H9 (cell line): Measurements from ENCODE around the gene IL1RAP. TPM values are rescaled to one million over a fixed set of nuclear protein-coding genes. Genes with fewer than 3 reads are reported as not detected.

Source experiments
- DNase-seq: peaks from one replicate; pipeline ENCODE4 v3.0.0-alpha.2; 2017
- H2AFZ ChIP-seq: one replicate; pipeline ENCODE4 v1.6.1; 2013; ENCODE audit warnings: mild to moderate bottlenecking, low read length, control low read depth, moderate library complexity
- H2AK5ac ChIP-seq: 2 replicates; pipeline ENCODE4 v1.6.1; 2013; ENCODE audit warnings: low read length, control low read depth, mixed read lengths; ENCODE audit not compliant: insufficient read length
- H2BK120ac ChIP-seq: one replicate; pipeline ENCODE4 v1.6.1; 2013; ENCODE audit warnings: low read depth, mild to moderate bottlenecking, low read length, control low read depth, inconsistent platforms; ENCODE audit not compliant: poor library complexity, severe bottlenecking
- H2BK12ac ChIP-seq: 2 replicates; pipeline ENCODE4 v1.6.1; 2013; ENCODE audit warnings: low read length, control low read depth, mixed read lengths, low read depth; ENCODE audit not compliant: insufficient read length
- H2BK15ac ChIP-seq: 2 replicates; pipeline ENCODE4 v1.6.1; 2013; ENCODE audit warnings: low read depth, low read length, control low read depth
- H2BK20ac ChIP-seq: one replicate; pipeline ENCODE4 v1.6.1; 2013; ENCODE audit warnings: low read depth, mild to moderate bottlenecking, low read length, control low read depth, inconsistent platforms; ENCODE audit not compliant: poor library complexity, severe bottlenecking
- H2BK5ac ChIP-seq: 2 replicates; pipeline ENCODE4 v1.6.1; 2013; ENCODE audit warnings: low read length, control low read depth, mixed read lengths; ENCODE audit not compliant: insufficient read length
- H3K14ac ChIP-seq: 2 replicates; pipeline ENCODE4 v1.6.1; 2013; ENCODE audit warnings: low read length, control low read depth; ENCODE audit not compliant: insufficient read depth
- H3K18ac ChIP-seq: 2 replicates; pipeline ENCODE4 v1.6.1; 2013; ENCODE audit warnings: low read depth, mild to moderate bottlenecking, mixed read lengths, low read length, control low read depth; ENCODE audit not compliant: insufficient read length
- H3K23ac ChIP-seq: 2 replicates; pipeline ENCODE4 v1.6.1; 2013; ENCODE audit warnings: low read length, control low read depth, mixed read lengths, low read depth; ENCODE audit not compliant: insufficient read length
- H3K23me2 ChIP-seq: 2 replicates; pipeline ENCODE4 v1.6.1; 2013; ENCODE audit warnings: low read depth, mild to moderate bottlenecking, mixed read lengths, low read length, control low read depth; ENCODE audit not compliant: insufficient read length, poor library complexity, severe bottlenecking
- H3K27ac ChIP-seq: 2 replicates; pipeline ENCODE4 v1.5.1; 2013; ENCODE audit warnings: low read length, control low read depth, mixed read lengths, low read depth; ENCODE audit not compliant: insufficient read length
- H3K27me3 ChIP-seq: 2 replicates; pipeline ENCODE4 v1.6.1; 2013; ENCODE audit warnings: low read length, control low read depth, inconsistent platforms; ENCODE audit not compliant: insufficient read depth
- H3K4ac ChIP-seq: 2 replicates; pipeline ENCODE4 v1.6.1; 2013; ENCODE audit warnings: low read depth, mild to moderate bottlenecking, control low read depth, inconsistent platforms, low read length, moderate library complexity
- H3K4me1 ChIP-seq: 2 replicates; pipeline ENCODE4 v1.6.1; 2013; ENCODE audit warnings: low read length, control low read depth, inconsistent platforms; ENCODE audit not compliant: insufficient read depth
- H3K4me2 ChIP-seq: 2 replicates; pipeline ENCODE4 v1.6.1; 2013; ENCODE audit warnings: low read length, control low read depth, mixed read lengths; ENCODE audit not compliant: insufficient read length, insufficient read depth
- H3K56ac ChIP-seq: 2 replicates; pipeline ENCODE4 v1.6.1; 2013; ENCODE audit warnings: low read depth, mild to moderate bottlenecking, mixed read lengths, low read length, control low read depth; ENCODE audit not compliant: insufficient read length
- H3K79me1 ChIP-seq: 2 replicates; pipeline ENCODE4 v1.6.1; 2013; ENCODE audit warnings: low read depth, mild to moderate bottlenecking, moderate library complexity, low read length, control low read depth, inconsistent platforms; ENCODE audit not compliant: insufficient read depth, poor library complexity, severe bottlenecking
- H3K79me2 ChIP-seq: 2 replicates; pipeline ENCODE4 v1.6.1; 2013; ENCODE audit warnings: low read length, control low read depth, inconsistent platforms; ENCODE audit not compliant: insufficient read depth
- H3K9ac ChIP-seq: 2 replicates; pipeline ENCODE4 v1.6.1; 2013; ENCODE audit warnings: low read length, control low read depth, mixed read lengths; ENCODE audit not compliant: insufficient read length; ENCODE audit errors: extremely low read depth
- H3K9me3 ChIP-seq: one replicate; pipeline ENCODE4 v1.6.1; 2013; ENCODE audit warnings: low read depth, low read length, inconsistent platforms; ENCODE audit not compliant: control insufficient read depth
- H3T11ph ChIP-seq: one replicate; pipeline ENCODE4 v1.6.1; 2013; ENCODE audit warnings: mild to moderate bottlenecking, low read length, control low read depth, inconsistent platforms
- H4K20me1 ChIP-seq: one replicate; pipeline ENCODE4 v1.6.1; 2013; ENCODE audit not compliant: control insufficient read depth, insufficient read length, insufficient read depth
- H4K5ac ChIP-seq: 2 replicates; pipeline ENCODE4 v1.6.1; 2013; ENCODE audit warnings: low read depth, mild to moderate bottlenecking, mixed read lengths, low read length, control low read depth; ENCODE audit not compliant: insufficient read length
- H4K8ac ChIP-seq: replicated peaks from 2 replicates; pipeline ENCODE4 v1.6.1; 2013; ENCODE audit warnings: low read length, control low read depth, mixed read lengths, low read depth; ENCODE audit not compliant: insufficient read length
- H4K91ac ChIP-seq: 2 replicates; pipeline ENCODE4 v1.6.1; 2013; ENCODE audit warnings: low read depth, mild to moderate bottlenecking, moderate library complexity, mixed read lengths, low read length, control low read depth; ENCODE audit not compliant: insufficient read length
- H3K27ac Mint-ChIP-seq, 3 experiments: 2 replicates in 2 of 3; 3 replicates in 1 of 3; pipeline ENCODE4 v1.8.0; 2020 to 2021; ENCODE audit warnings: mixed read lengths in 3 of 3, mild to moderate bottlenecking in 1 of 3, moderate library complexity in 1 of 3
- H3K27me3 Mint-ChIP-seq: 2 replicates; pipeline ENCODE4 v1.8.0; 2021; ENCODE audit warnings: low read depth, mild to moderate bottlenecking, moderate library complexity, mixed read lengths
- H3K36me3 Mint-ChIP-seq, 3 experiments: 2 replicates in 2 of 3; 3 replicates in 1 of 3; pipeline ENCODE4 v1.8.0; 2020 to 2021; ENCODE audit warnings: low read depth in 3 of 3, mixed read lengths in 3 of 3; ENCODE audit not compliant: insufficient read depth in 1 of 3
- H3K4me1 Mint-ChIP-seq, 2 experiments: 2 replicates each; pipeline ENCODE4 v1.8.0; 2020; ENCODE audit warnings: mixed read lengths in 2 of 2
- H3K4me3 Mint-ChIP-seq, 2 experiments: 2 replicates in 1 of 2; 3 replicates in 1 of 2; pipeline ENCODE4 v1.8.0; 2020 to 2021; ENCODE audit warnings: mild to moderate bottlenecking in 2 of 2, mixed read lengths in 2 of 2, moderate library complexity in 1 of 2
- H3K9me3 Mint-ChIP-seq, 2 experiments: 2 replicates in 1 of 2; 3 replicates in 1 of 2; pipeline ENCODE4 v1.8.0; 2020; ENCODE audit warnings: mild to moderate bottlenecking in 2 of 2, mixed read lengths in 2 of 2, moderate library complexity in 1 of 2
- CTCF ChIP-seq: fragments of 200-600 bp; sonication (generic); conservative IDR thresholded peaks from 3 replicates; pipeline ENCODE4 v1.8.0; 2021; ENCODE audit warnings: antibody characterized with exemption, mild to moderate bottlenecking
- WGBS: extraction: QIAGEN DNeasy Blood & Tissue Kit; methylation state at CpG from one replicate; pipeline ENCODE4 v1.1.7; 2013; ENCODE audit warnings: missing lambda C conversion rate, low lambda C conversion rate, mixed read lengths; ENCODE audit not compliant: insufficient read length; ENCODE audit errors: extremely low coverage; 5-methylcytosine and 5-hydroxymethylcytosine counted together
- total RNA-seq: library from RNA; stranded (reverse); gene quantifications from 2 replicates; pipeline ENCODE4 v1.2.1, GENCODE V29; 2021

The IL1RAP gene
- total RNA-seq, 1 experiment from 2014 or later, result 4.6 TPM

GRCh38 chr3:190684776-190685175 is 170.9 kb downstream of the IL1RAP start:
- H3K79me1 ChIP-seq, result no peaks in the 10 kb centered on the region
- no peak overlapping the region for H2BK20ac ChIP-seq
- H3K27me3 ChIP-seq, result no peaks in the 10 kb centered on the region
- no peak overlapping the region for H3T11ph ChIP-seq
- no peak overlapping the region for H3K27ac ChIP-seq
- Mint-ChIP-seq H3K9me3 (peaks cover 0 to 4% of the 10 kb centered on the region in 2 experiments; a peak in 2 of 5 replicates), H3K27me3 (no peaks in the 10 kb centered on the region), H3K4me3 (no peak overlapping the region), H3K36me3 (peaks cover 0 to 6% (median 0%) of the 10 kb centered on the region in 3 experiments; a peak in 4 of 7 replicates), H3K4me1 (0 out of 4 replicates have a peak, but pooled peaks cover 2% of the 10 kb centered on the region in 2 experiments), H3K27ac (no peak overlapping the region)
- H3K23ac ChIP-seq, result no peak overlapping the region
- H2BK120ac ChIP-seq, result no peak overlapping the region
- H2AK5ac ChIP-seq, result no peak overlapping the region
- no peak for DNase-seq
- no peak overlapping the region for H3K56ac ChIP-seq
- no peaks in the 10 kb centered on the region for H3K4me1 ChIP-seq
- H3K79me2 ChIP-seq, result no peaks in the 10 kb centered on the region
- no peak overlapping the region for H2AFZ ChIP-seq
- no peaks in the 10 kb centered on the region for H3K23me2 ChIP-seq
- H3K9me3 ChIP-seq, result no peaks in the 10 kb centered on the region
- no CpG with 5 or more reads among the region's 7 CpGs for WGBS
- no peak overlapping the region for H2BK12ac ChIP-seq
- no peak overlapping the region for H2BK15ac ChIP-seq
- H3K9ac ChIP-seq, result no peak overlapping the region
- no peak for TF ChIP-seq CTCF
- H3K18ac ChIP-seq, result no peak overlapping the region
- H4K5ac ChIP-seq, result no peak overlapping the region
- H4K8ac ChIP-seq, result no peak overlapping the region
- H4K20me1 ChIP-seq, result no peaks in the 10 kb centered on the region
- no peak overlapping the region for H3K4ac ChIP-seq
- H2BK5ac ChIP-seq, result no peak overlapping the region
- H3K14ac ChIP-seq, result no peak overlapping the region
- H3K4me2 ChIP-seq, result no peak overlapping the region
- no peak overlapping the region for H4K91ac ChIP-seq
